Endothelial cell of umbilical vein (primary cell): Measurements from ENCODE around the gene PRSS22. TPM values are rescaled to one million over a fixed set of nuclear protein-coding genes. Genes with fewer than 3 reads are reported as not detected.

Experiments
- BruUV-seq: library from RNA; stranded (reverse); fragments of 400-500 nt; replicated peaks from 2 replicates; lab custom pipeline; 2021; lab: Mats Ljungman, UMichigan
- CTCF ChIA-PET: fragments of 300-600, 350-600 bp; sonication (Branson Sonifier 250); formaldehyde crosslinking; loops from one replicate; lab custom pipeline; 2021; ENCODE audit warnings: antibody characterized with exemption, inconsistent platforms; lab: Charles Lee
- POLR2A ChIA-PET: fragments of 300-600, 350-600 bp; sonication (Branson Sonifier 250); formaldehyde crosslinking; loops from one replicate; lab custom pipeline; 2021; ENCODE audit warnings: antibody characterized with exemption, inconsistent platforms; lab: Charles Lee
- DNase-seq: peaks from one replicate; pipeline ENCODE4 v3.0.0-alpha.2; 2011; ENCODE audit warnings: low read depth, low spot score
- FAIRE-seq: peaks from 2 replicates; lab custom pipeline; 2011; peaks lifted over from hg19 to GRCh38; lab: Jason Lieb, UNC
- H2AFZ ChIP-seq: 2 replicates; pipeline ENCODE4 v1.6.0; 2012; ENCODE audit warnings: low read depth, low read length, control low read depth, inconsistent platforms
- H3K27ac ChIP-seq: 2 replicates; pipeline ENCODE4 v1.5.1; 2011; ENCODE audit warnings: low read depth, mild to moderate bottlenecking, control low read depth, low read length, moderate library complexity; ENCODE audit not compliant: insufficient read depth
- H3K27me3 ChIP-seq, 2 experiments: 2 replicates each; pipeline versions ENCODE4 v1.6.0 to v1.6.1; 2011; ENCODE audit warnings: low read length in 2 of 2, mixed read lengths in 1 of 2; ENCODE audit not compliant: control insufficient read depth in 2 of 2, insufficient read depth in 2 of 2
- H3K36me3 ChIP-seq, 2 experiments: 2 replicates in 1 of 2; 3 replicates in 1 of 2; pipeline ENCODE4 v1.5.1; 2011; ENCODE audit warnings: low read length in 2 of 2, mild to moderate bottlenecking in 1 of 2, moderate library complexity in 1 of 2; ENCODE audit not compliant: control insufficient read depth in 2 of 2, insufficient read depth in 2 of 2; ENCODE audit errors: extremely low read depth in 1 of 2
- H3K4me1 ChIP-seq: 3 replicates; pipeline ENCODE4 v1.5.1; 2011; ENCODE audit warnings: mild to moderate bottlenecking, low read length; ENCODE audit not compliant: control insufficient read depth, insufficient read depth; ENCODE audit errors: extremely low read depth
- H3K4me2 ChIP-seq: 2 replicates; pipeline ENCODE4 v1.6.1; 2011; ENCODE audit warnings: low read length, control low read depth, mixed read lengths; ENCODE audit not compliant: insufficient read depth
- H3K4me3 ChIP-seq, 3 experiments: fragments of 200-600 bp in 1 of 3; sonication (generic), shearing (Covaris generic) in 1 of 3; replicated peaks in 1 of 3; 2 replicates each; pipeline ENCODE4 v1.5.1; 2011 to 2016; ENCODE audit warnings: control low read depth in 3 of 3, low read length in 3 of 3, mild to moderate bottlenecking in 2 of 3, inconsistent platforms in 1 of 3, low read depth in 1 of 3, moderate library complexity in 1 of 3; ENCODE audit not compliant: insufficient read depth in 1 of 3
- H3K79me2 ChIP-seq: 2 replicates; pipeline ENCODE4 v1.6.0; 2012; ENCODE audit warnings: low read length, inconsistent platforms; ENCODE audit not compliant: control insufficient read depth, insufficient read depth
- H3K9ac ChIP-seq: replicated peaks from 2 replicates; pipeline ENCODE3; 2011; ENCODE audit warnings: low read length, control low read depth; ENCODE audit not compliant: insufficient read depth; ENCODE audit errors: extremely low read depth
- H3K9me1 ChIP-seq: replicated peaks from 3 replicates; pipeline ENCODE4 v1.6.0; 2011; ENCODE audit warnings: mild to moderate bottlenecking, low read length; ENCODE audit not compliant: control insufficient read depth, insufficient read depth; ENCODE audit errors: extremely low read depth
- H3K9me3 ChIP-seq: replicated peaks from 2 replicates; pipeline ENCODE4 v1.5.1; 2012; ENCODE audit warnings: low read length, inconsistent platforms; ENCODE audit not compliant: control insufficient read depth, insufficient read depth
- H4K20me1 ChIP-seq: replicated peaks from 2 replicates; pipeline ENCODE3; 2011; ENCODE audit warnings: mild to moderate bottlenecking, low read length; ENCODE audit not compliant: control insufficient read depth, insufficient read depth; ENCODE audit errors: extremely low read depth
- CTCF ChIP-seq, 2 donors: IDR thresholded peaks; 1 replicate in 1 of 2; 2 replicates in 1 of 2; pipeline ENCODE4 v1.5.1; 2011; ENCODE audit warnings: low read length in 2 of 2, mild to moderate bottlenecking in 2 of 2, moderate library complexity in 2 of 2, control low read depth in 1 of 2, inconsistent platforms in 1 of 2, low read depth in 1 of 2; ENCODE audit not compliant: insufficient read depth in 1 of 2; ENCODE audit errors: extremely low read depth in 1 of 2
- EZH2 ChIP-seq: IDR thresholded peaks from 2 replicates; pipeline ENCODE4 v1.6.1; 2012; ENCODE audit warnings: borderline replicate concordance, low read depth, mild to moderate bottlenecking, moderate library complexity, low read length, inconsistent platforms; ENCODE audit not compliant: severe bottlenecking
- FOS ChIP-seq: IDR thresholded peaks from 2 replicates; pipeline ENCODE4 v1.6.1; 2011; ENCODE audit warnings: mild to moderate bottlenecking, low read length, moderate library complexity, borderline replicate concordance; ENCODE audit not compliant: insufficient read depth
- GATA2 ChIP-seq: IDR thresholded peaks from 2 replicates; pipeline ENCODE4 v1.7.0; 2011; ENCODE audit warnings: low read depth, mild to moderate bottlenecking, moderate library complexity, mixed read lengths, low read length; ENCODE audit not compliant: insufficient read length, insufficient read depth
- JUN ChIP-seq: IDR thresholded peaks from 2 replicates; pipeline ENCODE4 v1.6.1; 2011; ENCODE audit warnings: borderline replicate concordance, low read depth; ENCODE audit not compliant: insufficient read length, insufficient read depth
- MAX ChIP-seq: IDR thresholded peaks from 2 replicates; pipeline ENCODE4 v1.6.1; 2011; ENCODE audit not compliant: insufficient read depth, insufficient read length
- MYC ChIP-seq: IDR thresholded peaks from one replicate; pipeline ENCODE4 v1.6.1; 2011; ENCODE audit warnings: mild to moderate bottlenecking, low read depth, low read length
- POLR2A ChIP-seq: IDR thresholded peaks from 2 replicates; pipeline ENCODE4 v1.6.1; 2012; ENCODE audit warnings: low read depth, mild to moderate bottlenecking, control low read depth, low read length
- POLR2AphosphoS5 ChIP-seq: IDR thresholded peaks from 2 replicates; pipeline ENCODE4 v1.6.1; 2012; ENCODE audit warnings: low read depth, mild to moderate bottlenecking, control low read depth, low read length, moderate library complexity; ENCODE audit not compliant: insufficient read depth
- dilution Hi-C: fragments of 300-500 bp; cut with MboI; formaldehyde crosslinking; loops from one replicate; pipeline ENCODE4 v1.15.0; 2019; ENCODE audit warnings: low sequenced_read_pairs; ENCODE audit not compliant: extremely low pct_ligation_motif_present
- intact Hi-C: fragments of 100-400 bp; cut with micrococcal nuclease; formaldehyde crosslinking; loops from one replicate; pipeline ENCODE4 v1.10.0; 2022
- polyA plus RNA-seq, 4 experiments: library from polyadenylated mRNA; depleted of rRNA in 3 of 4; stranded (reverse) in 3 of 4; unstranded in 1 of 4; fragments of >200 nt; gene quantifications; 2 replicates each; pipeline versions ENCODE4 v1.2.1 to v1.2.3, GENCODE V29; 2011 to 2012; ENCODE audit warnings: missing spikeins in 1 of 4
- total RNA-seq: library from RNA; stranded (reverse); gene quantifications from 2 replicates; pipeline ENCODE4 v1.2.3, GENCODE V29; 2021

The PRSS22 gene
- total and polyA plus RNA-seq, 2 donors (not counting 3 experiments of a cell fraction or from before 2014, with no cell fraction given) = not detected

- Histone ChIP-seq H3K79me2 (no peaks in the 10 kb centered on the region), H3K4me1 (peaks cover 5% of the 10 kb centered on the region), H2AFZ (peak overlapping the region; percentile 45), H3K27ac (peak overlapping the region; percentile 81), H3K9me1 (no peaks in the 10 kb centered on the region), H3K9ac (peak overlapping the region; percentile 80), H3K27me3 (peaks cover 0 to 2% of the 10 kb centered on the region in 2 experiments), H3K4me2 (peak overlapping the region; percentile 42), H4K20me1 (no peaks in the 10 kb centered on the region), H3K36me3 (no peaks in the 10 kb centered on the region), H3K4me3 (peak overlapping the region in 2 of 3 experiments; percentile 34 to 45), H3K9me3 (no peaks in the 10 kb centered on the region)
- POLR2A ChIA-PET = interaction anchor here (0.7 to 1.3 kb wide), 2 partner anchors 15 to 28 kb away, joined by 3 to 8 read pairs; partner anchors contain the start of gene FLYWCH2
- DNase-seq (no peak), FAIRE-seq (no peak)
- no TSS peak for BruUV-seq
- dilution Hi-C loops (no loop called here), intact Hi-C loops (no loop called here)
- CTCF ChIA-PET = interaction anchor here (0.6 to 13.6 kb wide), 21 partner anchors 11 to 147 kb away, joined by 3 to 372 read pairs (median 7); partner anchors contain the start of genes ELOB, FLYWCH1, FLYWCH2 and PAQR4
- TF ChIP-seq FOS (no peak), POLR2AphosphoS5 (no peak), JUN (no peak), POLR2A (no peak), MAX (no peak), GATA2 (no peak), MYC (no peak), CTCF (IDR thresholded peaks at IDR 0.05; ENCODE audit: extremely low read depth in 1 of 2, insufficient read depth in 1 of 2, low read depth in 1 of 2, low read length in 2 of 2) (no peak), EZH2 (no peak)
Observed at GRCh38 chr16:2867661-2867986, 9.7 kb upstream of the PRSS22 start.
